ENCODE data around the gene PDZD2.
"Not testable (repeated sequence)": the region's sequence is repeated elsewhere in the genome, so short reads cannot be mapped to it uniquely, and the experiment has no call there.

The PDZD2 gene
- 1.2 to 2.2 (median 1.7) reads per million in 3 donors for total RNA-seq

- Histone ChIP-seq H3K36me3 (ENCODE audit: control insufficient read depth, insufficient read depth, low read length) (no peaks in the 10 kb centered on the region), H3K4me3 (ENCODE audit: insufficient read depth, low read depth, low read length, poor library complexity, severe bottlenecking) (peak within 1 kb of the TSS; percentile 88), H3K9me3 (ENCODE audit: control insufficient read depth, low read length) (no peaks in the 10 kb centered on the region), H3K27ac (ENCODE audit: insufficient read depth, low read length, poor library complexity, severe bottlenecking) (peak within 1 kb of the TSS; percentile 34), H3K27me3 (replicated peaks; ENCODE audit: control insufficient read depth, insufficient read depth, low read length, poor library complexity, severe bottlenecking) (no peaks in the 10 kb centered on the region), H3K4me1 (ENCODE audit: control insufficient read depth, insufficient read depth, low read length, poor library complexity, severe bottlenecking) (peaks cover 4% of the 10 kb centered on the region)
- DNase-seq = peak; percentile 52 to 63 (median 59)
Observed at GRCh38 chr5:31638748-31639418, at the start of gene PDZD2. Gene PDZD2, plus strand, starts transcription at chr5:31639131.

GRCh38 chr5:31593665-31594064, 45.3 kb upstream of the PDZD2 start:
- no peaks in the 10 kb centered on the region for H3K36me3 ChIP-seq (ENCODE audit: control insufficient read depth, insufficient read depth, low read length)
- H3K27me3 ChIP-seq (replicated peaks; ENCODE audit: control insufficient read depth, insufficient read depth, low read length, poor library complexity, severe bottlenecking) = no peaks in the 10 kb centered on the region
- H3K4me3 ChIP-seq (ENCODE audit: insufficient read depth, low read depth, low read length, poor library complexity, severe bottlenecking) = no peak overlapping the region
- H3K27ac ChIP-seq (ENCODE audit: insufficient read depth, low read length, poor library complexity, severe bottlenecking) = no peak overlapping the region
- no peaks in the 10 kb centered on the region for H3K4me1 ChIP-seq (ENCODE audit: control insufficient read depth, insufficient read depth, low read length, poor library complexity, severe bottlenecking)
- no peaks in the 10 kb centered on the region for H3K9me3 ChIP-seq (ENCODE audit: control insufficient read depth, low read length)
- no peak for DNase-seq

- Histone ChIP-seq H3K36me3 (ENCODE audit: control insufficient read depth, insufficient read depth, low read length) (no peaks in the 10 kb centered on the region), H3K4me3 (ENCODE audit: insufficient read depth, low read depth, low read length, poor library complexity, severe bottlenecking) (no peak overlapping the region), H3K27ac (ENCODE audit: insufficient read depth, low read length, poor library complexity, severe bottlenecking) (no peak overlapping the region), H3K9me3 (ENCODE audit: control insufficient read depth, low read length) (no peaks in the 10 kb centered on the region), H3K4me1 (ENCODE audit: control insufficient read depth, insufficient read depth, low read length, poor library complexity, severe bottlenecking) (no peaks in the 10 kb centered on the region), H3K27me3 (replicated peaks; ENCODE audit: control insufficient read depth, insufficient read depth, low read length, poor library complexity, severe bottlenecking) (no peaks in the 10 kb centered on the region)
- no peak for DNase-seq
Observed at GRCh38 chr5:31596354-31596753, 42.6 kb upstream of the PDZD2 start.

- no peaks in the 10 kb centered on the region for H3K9me3 ChIP-seq (ENCODE audit: control insufficient read depth, low read length)
- no peaks in the 10 kb centered on the region for H3K27me3 ChIP-seq (replicated peaks; ENCODE audit: control insufficient read depth, insufficient read depth, low read length, poor library complexity, severe bottlenecking)
- no peaks in the 10 kb centered on the region for H3K4me1 ChIP-seq (ENCODE audit: control insufficient read depth, insufficient read depth, low read length, poor library complexity, severe bottlenecking)
- DNase-seq = no peak
- H3K27ac ChIP-seq (ENCODE audit: insufficient read depth, low read length, poor library complexity, severe bottlenecking) = no peak overlapping the region
- no peaks in the 10 kb centered on the region for H3K36me3 ChIP-seq (ENCODE audit: control insufficient read depth, insufficient read depth, low read length)
- no peak overlapping the region for H3K4me3 ChIP-seq (ENCODE audit: insufficient read depth, low read depth, low read length, poor library complexity, severe bottlenecking)
Observed at GRCh38 chr5:31598640-31599611, 40.0 kb upstream of the PDZD2 start.

- H3K4me3 ChIP-seq (ENCODE audit: insufficient read depth, low read depth, low read length, poor library complexity, severe bottlenecking) = not testable (repeated sequence)
Observed at GRCh38 chr5:31602305-31602704, 36.6 kb upstream of the PDZD2 start.

GRCh38 chr5:31604240-31604639, 34.7 kb upstream of the PDZD2 start:
- Histone ChIP-seq H3K36me3 (ENCODE audit: control insufficient read depth, insufficient read depth, low read length) (no peaks in the 10 kb centered on the region), H3K27ac (ENCODE audit: insufficient read depth, low read length, poor library complexity, severe bottlenecking) (no peak overlapping the region), H3K27me3 (replicated peaks; ENCODE audit: control insufficient read depth, insufficient read depth, low read length, poor library complexity, severe bottlenecking) (no peaks in the 10 kb centered on the region), H3K4me1 (ENCODE audit: control insufficient read depth, insufficient read depth, low read length, poor library complexity, severe bottlenecking) (no peaks in the 10 kb centered on the region), H3K4me3 (ENCODE audit: insufficient read depth, low read depth, low read length, poor library complexity, severe bottlenecking) (no peak overlapping the region), H3K9me3 (ENCODE audit: control insufficient read depth, low read length) (no peaks in the 10 kb centered on the region)
- no peak for DNase-seq

More at GRCh38 chr5:31602305-31602704, 36.6 kb upstream of the PDZD2 start:
- H3K27me3 ChIP-seq (replicated peaks; ENCODE audit: control insufficient read depth, insufficient read depth, low read length, poor library complexity, severe bottlenecking); H3K27ac ChIP-seq (ENCODE audit: insufficient read depth, low read length, poor library complexity, severe bottlenecking); H3K4me1 ChIP-seq (ENCODE audit: control insufficient read depth, insufficient read depth, low read length, poor library complexity, severe bottlenecking); H3K36me3 ChIP-seq (ENCODE audit: control insufficient read depth, insufficient read depth, low read length); H3K9me3 ChIP-seq (ENCODE audit: control insufficient read depth, low read length); DNase-seq: not testable (repeated sequence)

GRCh38 chr5:31604644-31605043, 34.3 kb upstream of the PDZD2 start:
- Histone ChIP-seq H3K27ac (ENCODE audit: insufficient read depth, low read length, poor library complexity, severe bottlenecking) (no peak overlapping the region), H3K4me1 (ENCODE audit: control insufficient read depth, insufficient read depth, low read length, poor library complexity, severe bottlenecking) (no peaks in the 10 kb centered on the region), H3K36me3 (ENCODE audit: control insufficient read depth, insufficient read depth, low read length) (no peaks in the 10 kb centered on the region), H3K4me3 (ENCODE audit: insufficient read depth, low read depth, low read length, poor library complexity, severe bottlenecking) (no peak overlapping the region), H3K27me3 (replicated peaks; ENCODE audit: control insufficient read depth, insufficient read depth, low read length, poor library complexity, severe bottlenecking) (no peaks in the 10 kb centered on the region), H3K9me3 (ENCODE audit: control insufficient read depth, low read length) (no peaks in the 10 kb centered on the region)
- DNase-seq = no peak

- no peak overlapping the region for H3K27ac ChIP-seq (ENCODE audit: insufficient read depth, low read length, poor library complexity, severe bottlenecking)
- H3K4me3 ChIP-seq (ENCODE audit: insufficient read depth, low read depth, low read length, poor library complexity, severe bottlenecking) = no peak overlapping the region
- H3K27me3 ChIP-seq (replicated peaks; ENCODE audit: control insufficient read depth, insufficient read depth, low read length, poor library complexity, severe bottlenecking) = no peaks in the 10 kb centered on the region
- no peaks in the 10 kb centered on the region for H3K4me1 ChIP-seq (ENCODE audit: control insufficient read depth, insufficient read depth, low read length, poor library complexity, severe bottlenecking)
- H3K9me3 ChIP-seq (ENCODE audit: control insufficient read depth, low read length) = no peaks in the 10 kb centered on the region
- no peak for DNase-seq
- no peaks in the 10 kb centered on the region for H3K36me3 ChIP-seq (ENCODE audit: control insufficient read depth, insufficient read depth, low read length)
Observed at GRCh38 chr5:31605920-31606319, 33.0 kb upstream of the PDZD2 start.

- Histone ChIP-seq H3K36me3 (ENCODE audit: control insufficient read depth, insufficient read depth, low read length) (no peaks in the 10 kb centered on the region), H3K9me3 (ENCODE audit: control insufficient read depth, low read length) (no peaks in the 10 kb centered on the region), H3K4me3 (ENCODE audit: insufficient read depth, low read depth, low read length, poor library complexity, severe bottlenecking) (no peak overlapping the region), H3K27ac (ENCODE audit: insufficient read depth, low read length, poor library complexity, severe bottlenecking) (no peak overlapping the region), H3K27me3 (replicated peaks; ENCODE audit: control insufficient read depth, insufficient read depth, low read length, poor library complexity, severe bottlenecking) (no peaks in the 10 kb centered on the region), H3K4me1 (ENCODE audit: control insufficient read depth, insufficient read depth, low read length, poor library complexity, severe bottlenecking) (no peaks in the 10 kb centered on the region)
- DNase-seq = no peak
Observed at GRCh38 chr5:31607546-31607945, 31.4 kb upstream of the PDZD2 start.

GRCh38 chr5:31611002-31611401, 27.9 kb upstream of the PDZD2 start:
- Histone ChIP-seq H3K4me1 (ENCODE audit: control insufficient read depth, insufficient read depth, low read length, poor library complexity, severe bottlenecking) (no peaks in the 10 kb centered on the region), H3K9me3 (ENCODE audit: control insufficient read depth, low read length) (no peaks in the 10 kb centered on the region), H3K27me3 (replicated peaks; ENCODE audit: control insufficient read depth, insufficient read depth, low read length, poor library complexity, severe bottlenecking) (no peaks in the 10 kb centered on the region), H3K36me3 (ENCODE audit: control insufficient read depth, insufficient read depth, low read length) (no peaks in the 10 kb centered on the region), H3K27ac (ENCODE audit: insufficient read depth, low read length, poor library complexity, severe bottlenecking) (no peak overlapping the region), H3K4me3 (ENCODE audit: insufficient read depth, low read depth, low read length, poor library complexity, severe bottlenecking) (no peak overlapping the region)
- DNase-seq = no peak

Measured in effector memory CD4-positive, alpha-beta T cell (primary cell).